Kidney (tissue), 14 donors: ENCODE data around the gene ABLIM1. TPM values are rescaled to one million over a fixed set of nuclear protein-coding genes. Genes with fewer than 3 reads are reported as not detected.

Experiments used
- DNase-seq, 5 donors: peaks; one replicate each; pipeline ENCODE4 v3.0.0-alpha.2; 2013 to 2020
- FAIRE-seq: peaks from 2 replicates; lab custom pipeline; 2012; peaks lifted over from hg19 to GRCh38; lab: Jason Lieb, UNC
- H3K27ac ChIP-seq, 2 donors: one replicate each; pipeline ENCODE4 v1.7.0; 2013; ENCODE audit warnings: low read depth in 2 of 2, low read length in 2 of 2, inconsistent platforms in 1 of 2
- H3K27me3 ChIP-seq: one replicate; pipeline ENCODE4 v1.7.1; 2013; ENCODE audit warnings: low read length, inconsistent platforms; ENCODE audit not compliant: control insufficient read depth, insufficient read depth
- H3K36me3 ChIP-seq, 3 donors: one replicate each; pipeline versions ENCODE4 v1.7.0 to v1.7.1; 2013; ENCODE audit warnings: low read length in 3 of 3, control low read depth in 1 of 3, inconsistent platforms in 1 of 3; ENCODE audit not compliant: insufficient read depth in 3 of 3, control insufficient read depth in 2 of 3
- H3K4me1 ChIP-seq, 3 donors: one replicate each; pipeline versions ENCODE4 v1.7.0 to v1.7.1; 2013; ENCODE audit warnings: low read length in 3 of 3, inconsistent platforms in 1 of 3, low read depth in 1 of 3; ENCODE audit not compliant: control insufficient read depth in 2 of 3, insufficient read depth in 2 of 3
- H3K4me3 ChIP-seq, 3 donors: one replicate each; pipeline versions ENCODE4 v1.7.0 to v1.8.1; 2013; ENCODE audit warnings: low read length in 3 of 3, control low read depth in 1 of 3, inconsistent platforms in 1 of 3
- H3K9ac ChIP-seq, 3 donors: one replicate each; pipeline versions ENCODE4 v1.7.0 to v1.7.1; 2013; ENCODE audit warnings: low read length in 3 of 3, control low read depth in 1 of 3, inconsistent platforms in 1 of 3
- H3K9me3 ChIP-seq, 3 donors: one replicate each; pipeline versions ENCODE4 v1.7.0 to v1.7.1; 2013; ENCODE audit warnings: low read length in 3 of 3, control low read depth in 1 of 3, inconsistent platforms in 1 of 3; ENCODE audit not compliant: control insufficient read depth in 2 of 3, insufficient read depth in 1 of 3
- intact Hi-C: fragments of 100-400 bp; cut with DNase I; formaldehyde crosslinking; loops from one replicate; pipeline ENCODE4 v1.11.1; 2022
- polyA plus RNA-seq: library from polyadenylated mRNA; stranded (reverse); fragments of 350-450 nt; fragmentation: Illumina TruSeq; extraction: RNeasy Lipid Tissue Mini Kit (QIAGEN cat#74804); gene quantifications from one replicate; pipeline ENCODE4 v1.2.3, GENCODE V29; 2014; ENCODE audit warnings: low read depth, low replicate concordance; ENCODE audit not compliant: insufficient read depth
- total RNA-seq: library from RNA; stranded (reverse); fragmentation: NEBNext Ultra II Directional; extraction: Animal tissue kit (Norgen Biotek cat#: 25700); gene quantifications from one replicate; pipeline ENCODE4 v1.2.1, GENCODE V29; 2021
- TF ChIP-seq, protein P1 (sequence below): IDR thresholded peaks from 3 replicates; pipeline ENCODE4 v1.5.1; 2012; ENCODE audit warnings: mild to moderate bottlenecking, moderate library complexity, borderline replicate concordance; ENCODE audit not compliant: insufficient read depth; ENCODE audit errors: extremely low read depth
- donor health status: control.
- donor health status: control.
- donor health status: control.
- donor health status: control.
- donor health status: control.
- donor health status: DM: yes; HTN: yes; CAD: no.
- donor health status: Normal renal cell carcinoma (clear cell type).

Gene ABLIM1
- total and polyA plus RNA-seq, 2 donors from 2014 or later: 32.3 to 158 TPM

DNA sequence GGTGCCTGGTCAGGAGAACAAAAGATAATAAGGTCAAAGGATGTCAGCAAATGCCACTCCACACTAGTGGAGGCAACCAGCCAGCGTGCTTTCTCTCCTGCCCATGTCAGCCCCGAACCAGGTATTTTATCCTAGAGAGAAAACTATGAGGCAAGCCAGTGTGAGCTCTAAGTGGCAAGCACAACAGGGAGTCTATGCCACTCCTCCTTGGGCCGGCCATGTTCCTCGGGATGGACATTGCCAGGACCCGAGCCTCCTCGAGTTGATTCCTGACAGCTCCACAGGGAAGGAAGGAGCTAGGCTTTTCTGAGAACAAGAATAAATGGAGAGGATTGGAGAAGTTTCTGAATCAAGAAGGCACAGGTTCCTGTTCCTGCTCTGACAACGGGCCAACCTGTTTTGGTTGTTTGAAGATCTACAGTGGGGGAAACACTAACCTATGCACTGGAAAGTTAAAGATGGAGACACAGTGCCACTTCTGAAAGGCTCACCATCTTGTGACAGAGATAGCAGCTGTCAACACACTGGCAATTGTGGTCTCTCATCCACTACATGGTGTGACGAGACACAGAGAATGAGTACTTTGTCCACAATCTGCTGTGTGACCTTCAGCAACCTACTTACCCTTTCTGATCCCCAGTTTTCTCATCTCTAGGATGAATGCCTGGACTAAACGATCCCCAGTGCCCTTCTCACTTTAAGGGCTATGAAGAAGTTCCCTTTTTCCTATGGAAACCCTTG is 28.8 kb downstream of the ABLIM1 start:
- Histone ChIP-seq H3K9ac (peak overlapping the region in 1 of 3 donors; percentile 95), H3K27me3 (peaks cover 3% of the 10 kb centered on the region), H3K4me1 (peaks cover 0 to 50% (median 30%) of the 10 kb centered on the region in 3 donors), H3K4me3 (peak overlapping the region in 2 of 3 donors; percentile 3 to 83), H3K36me3 (no peaks in the 10 kb centered on the region), H3K9me3 (no peaks in the 10 kb centered on the region), H3K27ac (peak overlapping the region in 1 of 2 donors; percentile 44)
- no peak for FAIRE-seq
- TF ChIP-seq, protein P1, sequence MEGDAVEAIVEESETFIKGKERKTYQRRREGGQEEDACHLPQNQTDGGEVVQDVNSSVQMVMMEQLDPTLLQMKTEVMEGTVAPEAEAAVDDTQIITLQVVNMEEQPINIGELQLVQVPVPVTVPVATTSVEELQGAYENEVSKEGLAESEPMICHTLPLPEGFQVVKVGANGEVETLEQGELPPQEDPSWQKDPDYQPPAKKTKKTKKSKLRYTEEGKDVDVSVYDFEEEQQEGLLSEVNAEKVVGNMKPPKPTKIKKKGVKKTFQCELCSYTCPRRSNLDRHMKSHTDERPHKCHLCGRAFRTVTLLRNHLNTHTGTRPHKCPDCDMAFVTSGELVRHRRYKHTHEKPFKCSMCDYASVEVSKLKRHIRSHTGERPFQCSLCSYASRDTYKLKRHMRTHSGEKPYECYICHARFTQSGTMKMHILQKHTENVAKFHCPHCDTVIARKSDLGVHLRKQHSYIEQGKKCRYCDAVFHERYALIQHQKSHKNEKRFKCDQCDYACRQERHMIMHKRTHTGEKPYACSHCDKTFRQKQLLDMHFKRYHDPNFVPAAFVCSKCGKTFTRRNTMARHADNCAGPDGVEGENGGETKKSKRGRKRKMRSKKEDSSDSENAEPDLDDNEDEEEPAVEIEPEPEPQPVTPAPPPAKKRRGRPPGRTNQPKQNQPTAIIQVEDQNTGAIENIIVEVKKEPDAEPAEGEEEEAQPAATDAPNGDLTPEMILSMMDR: no peak
- intact Hi-C loops: no loop called here
- DNase-seq: no peak

DNA sequence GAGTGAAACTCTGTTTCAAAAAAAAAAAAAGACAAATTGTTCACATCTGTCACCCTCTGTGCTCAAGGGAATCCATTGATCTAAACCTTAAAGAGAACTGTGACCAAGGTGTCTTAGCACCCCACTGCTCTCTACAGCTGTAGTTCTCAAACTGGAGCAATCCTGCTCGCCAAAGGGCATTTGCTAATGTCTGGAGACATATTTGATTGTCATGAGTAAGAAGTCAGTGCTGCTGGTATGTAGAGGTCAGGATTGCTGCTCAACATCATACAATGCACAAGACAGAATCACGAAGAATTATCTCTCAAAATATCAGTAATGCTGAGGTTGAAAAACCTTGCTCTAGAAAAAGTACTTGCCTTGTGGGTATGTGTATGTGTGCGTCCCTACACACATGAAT is 30.0 kb downstream of the ABLIM1 start:
- no peak for DNase-seq
- peaks cover 0 to 53% (median 27%) of the 10 kb centered on the region in 3 donors for H3K4me1 ChIP-seq
- TF ChIP-seq, protein P1: no peak

DNA sequence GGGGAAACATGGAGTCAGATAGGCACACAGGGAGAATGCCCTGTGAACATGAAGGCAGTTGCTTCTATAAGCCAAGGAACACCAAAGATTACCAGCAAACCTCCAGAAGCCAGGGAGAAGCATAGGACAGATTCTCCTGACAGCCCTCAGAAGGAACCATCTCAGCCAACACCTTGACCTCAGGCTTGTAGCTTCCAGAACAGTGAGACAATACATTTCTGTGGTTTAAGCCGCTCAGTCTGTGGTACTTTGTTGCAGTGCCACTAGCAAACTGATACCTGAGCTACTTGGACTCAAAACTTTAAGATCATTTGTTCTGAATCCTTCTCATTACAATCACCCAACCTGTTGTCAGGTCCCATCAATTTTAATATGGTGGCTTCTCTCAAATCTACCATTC is 31.2 kb downstream of the ABLIM1 start:
- Histone ChIP-seq H3K36me3 (no peaks in the 10 kb centered on the region), H3K4me1 (peaks cover 0 to 51% (median 23%) of the 10 kb centered on the region in 3 donors), H3K9me3 (no peaks in the 10 kb centered on the region), H3K4me3 (no peak overlapping the region), H3K27me3 (peaks cover 3% of the 10 kb centered on the region), H3K27ac (peak overlapping the region in 1 of 2 donors; percentile 26), H3K9ac (no peak overlapping the region)
- TF ChIP-seq, protein P1: no peak
- FAIRE-seq (no peak), DNase-seq (no peak)
- intact Hi-C loops: no loop called here

More for the DNA sequence above, 30.0 kb downstream of the ABLIM1 start:
- H3K36me3 ChIP-seq: no peaks in the 10 kb centered on the region
- FAIRE-seq: no peak
- no peak overlapping the region for H3K9ac ChIP-seq
- H3K9me3 ChIP-seq: no peaks in the 10 kb centered on the region
- intact Hi-C loops: no loop called here
- H3K27me3 ChIP-seq: peaks cover 3% of the 10 kb centered on the region
- H3K4me3 ChIP-seq: no peak overlapping the region
- H3K27ac ChIP-seq: peak overlapping the region in 1 of 2 donors; percentile 20
